Loucy (cell line): ENCODE results near the gene C10orf67.
"Not testable (repeated sequence)": the region's sequence is repeated elsewhere in the genome, so short reads cannot be mapped to it uniquely, and the experiment has no call there.

ENCODE experiments used
- H2AFZ ChIP-seq: fragments of 200-600 bp; sonication (generic); 2 replicates; pipeline ENCODE4 v1.6.0; 2016; ENCODE audit warnings: antibody characterized with exemption, mild to moderate bottlenecking, low read length, moderate library complexity
- H3F3A ChIP-seq: fragments of 200-600 bp; 2 replicates; pipeline ENCODE4 v1.6.0; 2016; ENCODE audit warnings: antibody characterized with exemption, low read depth, mild to moderate bottlenecking
- H3K27me3 ChIP-seq: fragments of 200-600 bp; sonication (generic); 2 replicates; pipeline ENCODE4 v1.6.1; 2014; ENCODE audit warnings: low read length, mild to moderate bottlenecking; ENCODE audit not compliant: insufficient read depth, poor library complexity, severe bottlenecking
- H3K36me3 ChIP-seq: fragments of 200-600 bp; sonication (generic); 2 replicates; pipeline ENCODE4 v1.6.1; 2016; ENCODE audit warnings: low read length; ENCODE audit not compliant: insufficient read depth
- H3K4me1 ChIP-seq: fragments of 200-600 bp; sonication (generic); 2 replicates; pipeline ENCODE4 v1.5.1; 2014; ENCODE audit warnings: low read length, mild to moderate bottlenecking; ENCODE audit not compliant: insufficient read depth, poor library complexity, severe bottlenecking
- H3K4me2 ChIP-seq: fragments of 200-600 bp; sonication (generic); 2 replicates; pipeline ENCODE4 v1.6.0; 2014; ENCODE audit warnings: antibody characterized with exemption, low read length, low read depth, mild to moderate bottlenecking; ENCODE audit not compliant: poor library complexity, severe bottlenecking
- H3K4me3 ChIP-seq: fragments of 200-600 bp; sonication (generic); 2 replicates; pipeline ENCODE4 v1.5.1; 2014; ENCODE audit warnings: low read length, mild to moderate bottlenecking, mixed read lengths; ENCODE audit not compliant: poor library complexity, severe bottlenecking
- H3K79me2 ChIP-seq: fragments of 200-600 bp; sonication (generic); 2 replicates; pipeline ENCODE4 v1.6.1; 2014; ENCODE audit warnings: low read length; ENCODE audit not compliant: insufficient read depth
- H3K9ac ChIP-seq: fragments of 200-600 bp; sonication (generic); 2 replicates; pipeline ENCODE4 v1.6.0; 2014; ENCODE audit warnings: mild to moderate bottlenecking, low read depth, low read length, moderate library complexity; ENCODE audit not compliant: poor library complexity, severe bottlenecking
- H3K9me2 ChIP-seq: fragments of 200-600 bp; sonication (generic); replicated peaks from 2 replicates; pipeline ENCODE4 v1.6.1; 2016; ENCODE audit warnings: low read depth, low read length, mixed read lengths
- H3K9me3 ChIP-seq: fragments of 200-600 bp; sonication (generic); 2 replicates; pipeline ENCODE4 v1.6.1; 2014; ENCODE audit warnings: mild to moderate bottlenecking, antibody characterized with exemption, low read length, low read depth; ENCODE audit not compliant: insufficient read depth
- H4K20me1 ChIP-seq: fragments of 200-600 bp; sonication (generic); 2 replicates; pipeline ENCODE4 v1.6.0; 2014; ENCODE audit warnings: antibody characterized with exemption, low read length, mild to moderate bottlenecking; ENCODE audit not compliant: insufficient read depth, poor library complexity, severe bottlenecking
- CTCF ChIP-seq: fragments of 200-600 bp; sonication (generic); conservative IDR thresholded peaks from 2 replicates; pipeline ENCODE4 v1.5.1; 2014; ENCODE audit warnings: mild to moderate bottlenecking, antibody characterized with exemption, low read length
- EZH2phosphoT487 ChIP-seq: fragments of 200-600 bp; IDR thresholded peaks from 2 replicates; pipeline ENCODE4 v1.6.1; 2018; ENCODE audit warnings: antibody characterized with exemption, mild to moderate bottlenecking, moderate library complexity, borderline replicate concordance

C10orf67 gene

GRCh38 chr10:23344241-23344841 is at the start of gene C10orf67:
TSS of gene C10orf67 (minus strand) at chr10:23344797. CDS start at chr10:23344774, 23 bp downstream.
- Histone ChIP-seq H3K4me1 (peaks cover 11% of the 10 kb centered on the region), H3K9me3 (no peaks in the 10 kb centered on the region), H3K4me2 (no peak within 1 kb of the TSS), H4K20me1 (no peaks in the 10 kb centered on the region), H3K4me3 (no peak within 1 kb of the TSS), H3K79me2 (no peaks in the 10 kb centered on the region), H3K27me3 (no peaks in the 10 kb centered on the region), H3K36me3 (no peaks in the 10 kb centered on the region), H3F3A (no peaks in the 10 kb centered on the region), H2AFZ (no peak within 1 kb of the TSS), H3K9me2 (no peaks in the 10 kb centered on the region), H3K9ac (no peak within 1 kb of the TSS)
- TF ChIP-seq EZH2phosphoT487 (no peak), CTCF (no peak)

GRCh38 chr10:23391821-23392220 is 47.2 kb upstream of the C10orf67 start:
- H4K20me1 ChIP-seq = no peaks in the 10 kb centered on the region
- H3K4me2 ChIP-seq = no peak overlapping the region
- no peak overlapping the region for H3K9ac ChIP-seq
- no peaks in the 10 kb centered on the region for H3K4me1 ChIP-seq
- no peak overlapping the region for H3K4me3 ChIP-seq
- no peaks in the 10 kb centered on the region for H3K9me3 ChIP-seq
- no peaks in the 10 kb centered on the region for H3K79me2 ChIP-seq
- H3K36me3 ChIP-seq = no peaks in the 10 kb centered on the region
- H3K27me3 ChIP-seq = no peaks in the 10 kb centered on the region
- H3F3A ChIP-seq = no peaks in the 10 kb centered on the region
- H2AFZ ChIP-seq = no peak overlapping the region
- no peak for TF ChIP-seq CTCF
- TF ChIP-seq EZH2phosphoT487 = no peak
- no peaks in the 10 kb centered on the region for H3K9me2 ChIP-seq

- no peaks in the 10 kb centered on the region for H3K27me3 ChIP-seq
- H3F3A ChIP-seq = no peaks in the 10 kb centered on the region
- no peaks in the 10 kb centered on the region for H3K79me2 ChIP-seq
- H3K36me3 ChIP-seq = no peaks in the 10 kb centered on the region
- H2AFZ ChIP-seq = no peak overlapping the region
- H3K9ac ChIP-seq = no peak overlapping the region
- H3K4me2 ChIP-seq = no peak overlapping the region
- no peaks in the 10 kb centered on the region for H3K4me1 ChIP-seq
- no peak overlapping the region for H3K4me3 ChIP-seq
- H3K9me2 ChIP-seq = no peaks in the 10 kb centered on the region
- TF ChIP-seq CTCF (no peak), EZH2phosphoT487 (no peak)
- H3K9me3 ChIP-seq = no peaks in the 10 kb centered on the region
- no peaks in the 10 kb centered on the region for H4K20me1 ChIP-seq
Measured at GRCh38 chr10:23390809-23391208, 46.2 kb upstream of the C10orf67 start.

DNA sequence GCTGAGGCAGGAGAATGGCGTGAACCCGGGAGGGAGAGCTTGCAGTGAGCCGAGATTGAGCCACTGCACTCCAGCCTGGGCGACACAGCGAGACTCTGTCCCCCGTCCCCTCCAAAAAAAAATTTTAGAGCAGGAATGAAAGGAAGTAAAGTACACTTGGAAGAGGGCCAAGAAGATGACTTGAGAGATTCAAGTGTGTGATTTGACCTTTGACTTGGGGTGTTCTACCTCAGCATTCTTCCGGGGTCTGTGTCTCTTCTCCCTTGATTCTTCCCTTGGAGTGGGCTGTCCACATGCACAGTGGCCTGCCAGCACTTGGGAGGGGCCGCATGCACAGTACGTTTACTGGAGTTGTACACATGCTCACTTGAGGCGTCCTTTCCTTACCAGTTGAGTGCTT is 45.8 kb upstream of the C10orf67 start:
- not testable (repeated sequence) for H3K79me2 ChIP-seq, H3F3A ChIP-seq, H3K9ac ChIP-seq, H3K27me3 ChIP-seq, H3K9me2 ChIP-seq, H2AFZ ChIP-seq, H3K36me3 ChIP-seq, H3K4me2 ChIP-seq, H3K9me3 ChIP-seq, H4K20me1 ChIP-seq, H3K4me3 ChIP-seq, H3K4me1 ChIP-seq

- not testable (repeated sequence) for H3K36me3 ChIP-seq, H3K9me3 ChIP-seq, H3K79me2 ChIP-seq, H2AFZ ChIP-seq, H3K4me1 ChIP-seq, H4K20me1 ChIP-seq, H3K9me2 ChIP-seq, H3K4me2 ChIP-seq, H3F3A ChIP-seq, H3K9ac ChIP-seq, H3K4me3 ChIP-seq, H3K27me3 ChIP-seq
Measured at GRCh38 chr10:23387516-23387915, 42.9 kb upstream of the C10orf67 start.
